AG04450 (cell line): ENCODE results near the gene AP2B1. TPM values are rescaled to one million over a fixed set of nuclear protein-coding genes. Genes with fewer than 3 reads are reported as not detected.

Source experiments
- CTCF ChIA-PET: fragments of 300-600, 350-600 bp; formaldehyde crosslinking; extraction: SDS; loops from one replicate; lab custom pipeline; 2022; ENCODE audit warnings: antibody characterized with exemption, inconsistent platforms; lab: Charles Lee
- POLR2A ChIA-PET: fragments of 350-600 bp; formaldehyde crosslinking; extraction: SDS; loops from one replicate; lab custom pipeline; 2021; ENCODE audit warnings: antibody characterized with exemption, inconsistent platforms; lab: Yijun Ruan, JAX
- DNase-seq: peaks from one replicate; pipeline ENCODE4 v3.0.0-alpha.2; 2011; ENCODE audit warnings: low read depth, low spot score
- H3K27ac ChIP-seq: one replicate; pipeline ENCODE4 v1.5.1; 2012; ENCODE audit warnings: low read depth, low read length, control low read depth
- H3K27me3 ChIP-seq: one replicate; pipeline ENCODE4 v1.6.0; 2012; ENCODE audit warnings: low read length; ENCODE audit not compliant: control insufficient read depth, insufficient read depth
- H3K4me3 ChIP-seq: 2 replicates; pipeline ENCODE4 v1.5.1; 2011; ENCODE audit warnings: mild to moderate bottlenecking, low read depth, low read length, control low read depth
- H3K9me3 ChIP-seq: 2 replicates; pipeline ENCODE4 v1.5.1; 2012; ENCODE audit warnings: low read length; ENCODE audit not compliant: control insufficient read depth, insufficient read depth
- CTCF ChIP-seq: IDR thresholded peaks from 2 replicates; pipeline ENCODE4 v1.5.1; 2011; ENCODE audit warnings: low read depth, low read length, control low read depth, inconsistent platforms
- polyA plus RNA-seq: library from polyadenylated mRNA; depleted of rRNA; stranded (reverse); fragments of >200 nt; gene quantifications from 2 replicates; pipeline ENCODE4 v1.2.3, GENCODE V29; 2011

The AP2B1 gene
- polyA plus RNA-seq, 1 experiment: 258 TPM

- no peak overlapping the region for H3K27ac ChIP-seq
- no peak for DNase-seq
- TF ChIP-seq CTCF: no peak
- POLR2A ChIA-PET: interaction anchor here (0.6 kb wide), 1 partner anchor 113 kb away, joined by 10 read pairs; no protein-coding TSS in a partner anchor
- H3K27me3 ChIP-seq: no peaks in the 10 kb centered on the region
- no peaks in the 10 kb centered on the region for H3K9me3 ChIP-seq
- no peak overlapping the region for H3K4me3 ChIP-seq
- CTCF ChIA-PET: interaction anchor here (0.6 to 1.4 kb wide), 4 partner anchors 23 to 121 kb away, joined by 3 to 9 read pairs (median 3); no protein-coding TSS in a partner anchor
Observed at GRCh38 chr17:35710950-35711349, 123.8 kb downstream of the AP2B1 start.

DNA sequence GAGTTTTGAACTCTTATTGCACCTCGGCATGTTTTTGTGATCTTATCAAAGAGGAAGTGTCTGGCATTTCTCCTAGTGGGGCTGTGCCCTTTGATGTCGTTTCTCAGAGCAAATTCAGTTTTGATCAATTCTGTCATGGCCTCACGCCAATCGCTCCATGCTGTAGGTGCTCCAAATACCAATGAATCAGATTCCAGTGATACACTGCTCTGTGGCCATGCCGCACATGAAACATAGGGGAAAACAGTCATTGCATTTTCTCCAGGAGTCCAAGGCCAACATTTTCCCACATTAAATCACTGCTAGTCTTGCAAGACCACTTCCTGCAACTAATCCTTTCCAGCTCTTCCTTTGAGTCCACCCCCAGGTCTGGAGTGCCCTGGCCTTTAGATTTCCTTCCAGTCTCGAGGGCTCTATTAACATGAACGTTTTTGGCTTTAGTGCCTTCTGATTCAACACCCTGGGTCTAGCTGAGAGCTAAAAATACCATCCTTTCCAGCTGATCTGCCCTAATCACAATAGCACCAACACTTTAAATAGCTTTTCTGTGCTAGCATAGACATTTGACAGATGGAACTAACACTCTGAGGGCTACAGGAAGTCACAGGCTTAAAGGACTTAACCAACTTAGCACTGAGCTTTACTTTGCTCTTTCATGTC is 126.1 kb downstream of the AP2B1 start:
- ChIA-PET POLR2A (no interaction called here), CTCF (interaction anchor here (0.8 to 1.3 kb wide), 2 partner anchors 34 to 100 kb away, joined by 3 to 6 read pairs; no protein-coding TSS in a partner anchor)
- no peak for TF ChIP-seq CTCF
- Histone ChIP-seq H3K9me3 (no peaks in the 10 kb centered on the region), H3K27me3 (no peaks in the 10 kb centered on the region), H3K27ac (peak overlapping the region; percentile 41), H3K4me3 (no peak overlapping the region)
- DNase-seq: peak; percentile 53

GRCh38 chr17:35714988-35715387 is 127.9 kb downstream of the AP2B1 start:
- Histone ChIP-seq H3K27ac (no peak overlapping the region), H3K9me3 (no peaks in the 10 kb centered on the region), H3K27me3 (no peaks in the 10 kb centered on the region), H3K4me3 (no peak overlapping the region)
- ChIA-PET POLR2A (no interaction called here), CTCF (no interaction called here)
- DNase-seq: no peak
- no peak for TF ChIP-seq CTCF

DNA sequence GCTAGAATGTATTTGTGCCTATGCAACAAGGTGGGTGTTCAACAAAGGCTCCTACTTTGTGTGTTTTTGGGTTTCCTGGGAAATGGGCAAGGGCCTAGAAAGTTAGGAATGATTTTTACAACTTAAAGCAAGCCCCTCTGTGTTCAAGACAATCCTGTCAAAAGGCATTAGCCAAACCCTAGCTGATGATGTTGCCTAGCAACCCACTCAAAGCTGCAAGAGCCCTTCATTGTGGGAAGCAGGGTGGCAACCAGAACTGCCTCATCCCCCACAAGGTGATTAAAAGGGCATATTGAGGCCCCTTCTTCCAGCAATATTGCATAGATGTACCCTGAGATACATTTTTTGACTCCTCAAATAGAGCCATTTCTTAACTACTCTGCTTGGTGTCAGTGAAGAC is 128.3 kb downstream of the AP2B1 start:
- CTCF ChIA-PET: interaction anchor here (3.1 kb wide), 1 partner anchor 32 kb away, joined by 11 read pairs; no protein-coding TSS in a partner anchor
- DNase-seq: no peak
- no peak for TF ChIP-seq CTCF
- H3K4me3 ChIP-seq: no peak overlapping the region
- no peaks in the 10 kb centered on the region for H3K27me3 ChIP-seq
- no peaks in the 10 kb centered on the region for H3K9me3 ChIP-seq
- POLR2A ChIA-PET: no interaction called here
- no peak overlapping the region for H3K27ac ChIP-seq

DNA sequence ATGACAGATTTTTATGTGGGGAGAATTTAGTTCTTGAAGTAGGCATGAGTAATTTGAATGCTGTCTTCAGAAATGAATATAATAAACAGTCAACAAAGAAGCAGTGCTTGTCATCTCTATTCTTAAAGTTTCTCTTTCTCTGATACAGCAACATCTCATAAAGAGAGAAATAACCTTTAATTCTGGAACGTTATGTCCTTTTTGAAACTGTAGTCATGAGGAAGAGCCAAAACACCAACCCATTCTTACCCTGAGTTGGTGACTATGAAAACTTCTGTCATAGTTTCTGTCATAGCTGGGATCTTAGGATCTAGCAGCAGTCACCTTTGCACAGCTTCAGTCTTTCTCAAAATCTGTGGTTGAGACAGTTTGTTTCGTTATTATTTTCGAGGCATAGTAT is 129.1 kb downstream of the AP2B1 start:
- no peak for DNase-seq
- H3K4me3 ChIP-seq: no peak overlapping the region
- TF ChIP-seq CTCF: no peak
- no peaks in the 10 kb centered on the region for H3K27me3 ChIP-seq
- no peak overlapping the region for H3K27ac ChIP-seq
- ChIA-PET CTCF (interaction anchor here (3.1 kb wide), 1 partner anchor 31 kb away, joined by 11 read pairs; no protein-coding TSS in a partner anchor), POLR2A (no interaction called here)
- no peaks in the 10 kb centered on the region for H3K9me3 ChIP-seq
